HEK293 (cell line): ENCODE measurements around the gene ZNF101.

Experiments
- CTCF ChIA-PET: fragments of 350-600 bp; formaldehyde crosslinking; extraction: SDS; loops from one replicate; lab custom pipeline; 2021; ENCODE audit warnings: antibody characterized with exemption; lab: Yijun Ruan, JAX
- POLR2A ChIA-PET: fragments of 300-600 bp; formaldehyde crosslinking; extraction: SDS; loops from one replicate; lab custom pipeline; 2020; ENCODE audit warnings: antibody characterized with exemption, inconsistent platforms; lab: Yijun Ruan, JAX
- H3K27ac ChIP-seq: fragments of 200-500 bp; sonication (Bioruptor generic); 2 replicates; pipeline ENCODE4 v1.5.1; 2014; ENCODE audit warnings: low read depth, low read length, control low read depth, inconsistent platforms; ENCODE audit errors: extremely low read depth
- H3K36me3 ChIP-seq, 2 experiments: fragments of 200-500 bp in 1 of 2; sonication (Bioruptor generic) in 1 of 2; 1 replicate in 1 of 2; 2 replicates in 1 of 2; pipeline ENCODE4 v1.5.1; 2014 to 2017; ENCODE audit warnings: inconsistent platforms in 2 of 2, low read length in 2 of 2; ENCODE audit not compliant: control insufficient read depth in 2 of 2, insufficient read depth in 1 of 2
- H3K4me1 ChIP-seq: fragments of 200-500 bp; sonication (Bioruptor generic); 2 replicates; pipeline ENCODE4 v1.5.1; 2014; ENCODE audit warnings: mild to moderate bottlenecking, low read length, inconsistent platforms; ENCODE audit not compliant: control insufficient read depth, insufficient read depth
- H3K4me3 ChIP-seq: 2 replicates; pipeline ENCODE4 v1.5.1; 2011; ENCODE audit warnings: low read depth, mild to moderate bottlenecking, control low read depth, low read length, moderate library complexity
- H3K9me3 ChIP-seq: fragments of 200-500 bp; sonication (Bioruptor generic); 2 replicates; pipeline ENCODE4 v1.5.1; 2014; ENCODE audit warnings: low read depth, low read length, inconsistent platforms; ENCODE audit not compliant: control insufficient read depth, insufficient read depth
- BCL6B ChIP-seq: fragments of 450-650 bp; formaldehyde crosslinking; IDR thresholded peaks from 2 replicates; pipeline ENCODE4 v1.5.1; 2017; ENCODE audit warnings: missing biosample characterization, missing genetic modification characterization
- GFI1B ChIP-seq: fragments of 450-650 bp; formaldehyde crosslinking; IDR thresholded peaks from 2 replicates; pipeline ENCODE4 v1.5.1; 2016; ENCODE audit warnings: missing biosample characterization, missing genetic modification characterization
- SETDB1 ChIP-seq: IDR thresholded peaks from one replicate; pipeline ENCODE4 v1.6.1; 2017; ENCODE audit warnings: mild to moderate bottlenecking, low read length, moderate library complexity, mixed read lengths; ENCODE audit not compliant: insufficient read length
- SP2 ChIP-seq: fragments of 450-650 bp; formaldehyde crosslinking; IDR thresholded peaks from 2 replicates; pipeline ENCODE4 v1.5.1; 2016; ENCODE audit warnings: missing biosample characterization, missing genetic modification characterization
- SP3 ChIP-seq: fragments of 450-650 bp; formaldehyde crosslinking; IDR thresholded peaks from 2 replicates; pipeline ENCODE4 v1.5.1; 2016; ENCODE audit warnings: missing biosample characterization, missing genetic modification characterization
- SP7 ChIP-seq: fragments of 450-650 bp; formaldehyde crosslinking; IDR thresholded peaks from 2 replicates; pipeline ENCODE4 v1.5.1; 2016; ENCODE audit warnings: missing biosample characterization, missing genetic modification characterization
- TCF7L2 ChIP-seq: IDR thresholded peaks from 2 replicates; pipeline ENCODE4 v1.6.1; 2011; ENCODE audit warnings: low read depth, mild to moderate bottlenecking, inconsistent platforms, low read length, moderate library complexity, borderline replicate concordance
- TRIM28 ChIP-seq: IDR thresholded peaks from 2 replicates; pipeline ENCODE4 v1.6.1; 2011; ENCODE audit warnings: low read length, control low read depth, borderline replicate concordance
- YY1 ChIP-seq: fragments of 450-650 bp; formaldehyde crosslinking; IDR thresholded peaks from 2 replicates; pipeline ENCODE4 v1.5.1; 2018; ENCODE audit warnings: missing biosample characterization, missing genetic modification characterization
- ZBTB48 ChIP-seq: fragments of 450-650 bp; formaldehyde crosslinking; IDR thresholded peaks from 2 replicates; pipeline ENCODE4 v1.5.1; 2016; ENCODE audit warnings: missing biosample characterization, missing genetic modification characterization
- ZIC2 ChIP-seq: fragments of 450-650 bp; formaldehyde crosslinking; IDR thresholded peaks from 2 replicates; pipeline ENCODE4 v1.5.1; 2016; ENCODE audit warnings: missing biosample characterization, missing genetic modification characterization
- ZNF132 ChIP-seq: fragments of 450-650 bp; formaldehyde crosslinking; IDR thresholded peaks from 2 replicates; pipeline ENCODE4 v1.5.1; 2017; ENCODE audit warnings: missing biosample characterization, missing genetic modification characterization, borderline replicate concordance
- ZNF133 ChIP-seq: fragments of 450-650 bp; formaldehyde crosslinking; IDR thresholded peaks from 2 replicates; pipeline ENCODE4 v1.5.1; 2016; ENCODE audit warnings: missing biosample characterization, missing genetic modification characterization
- ZNF138 ChIP-seq: fragments of 450-650 bp; formaldehyde crosslinking; IDR thresholded peaks from 2 replicates; pipeline ENCODE4 v1.5.1; 2016; ENCODE audit warnings: missing biosample characterization, missing genetic modification characterization, borderline replicate concordance
- ZNF18 ChIP-seq: fragments of 450-650 bp; formaldehyde crosslinking; IDR thresholded peaks from 2 replicates; pipeline ENCODE4 v1.5.1; 2016; ENCODE audit warnings: missing biosample characterization, missing genetic modification characterization
- ZNF335 ChIP-seq: fragments of 450-650 bp; formaldehyde crosslinking; conservative IDR thresholded peaks from 2 replicates; pipeline ENCODE4 v1.5.1; 2016; ENCODE audit warnings: missing biosample characterization, missing genetic modification characterization
- ZNF654 ChIP-seq: fragments of 450-650 bp; formaldehyde crosslinking; IDR thresholded peaks from 2 replicates; pipeline ENCODE4 v1.5.1; 2016; ENCODE audit warnings: low read depth, missing biosample characterization, missing genetic modification characterization
- ZNF777 ChIP-seq: fragments of 450-650 bp; formaldehyde crosslinking; IDR thresholded peaks from 2 replicates; pipeline ENCODE4 v1.5.1; 2017; ENCODE audit warnings: missing biosample characterization, missing genetic modification characterization, borderline replicate concordance
- ZSCAN5A ChIP-seq: fragments of 450-650 bp; formaldehyde crosslinking; IDR thresholded peaks from 2 replicates; pipeline ENCODE4 v1.5.1; 2016; ENCODE audit warnings: missing biosample characterization, missing genetic modification characterization
- ZXDB ChIP-seq: fragments of 450-650 bp; formaldehyde crosslinking; IDR thresholded peaks from 2 replicates; pipeline ENCODE4 v1.5.1; 2016; ENCODE audit warnings: missing biosample characterization, missing genetic modification characterization
- TF ChIP-seq, protein P1 (sequence below): fragments of 450-650 bp; formaldehyde crosslinking; IDR thresholded peaks from 2 replicates; pipeline ENCODE4 v1.5.1; 2017; ENCODE audit warnings: missing biosample characterization, missing genetic modification characterization
- TF ChIP-seq, protein P2 (sequence below): fragments of 450-650 bp; formaldehyde crosslinking; IDR thresholded peaks from 2 replicates; pipeline ENCODE4 v1.5.1; 2017; ENCODE audit warnings: missing biosample characterization, missing genetic modification characterization
- TF ChIP-seq, protein P3 (sequence below): fragments of 450-650 bp; formaldehyde crosslinking; IDR thresholded peaks from 2 replicates; pipeline ENCODE4 v1.5.1; 2016; ENCODE audit warnings: missing biosample characterization, missing genetic modification characterization

ZNF101 gene

GRCh38 chr19:19721896-19722295 is 53.3 kb downstream of the ZNF101 start (continued):
- TF ChIP-seq ZNF18 (tag by site-specific recombination) = no peak
- TF ChIP-seq, protein P1, sequence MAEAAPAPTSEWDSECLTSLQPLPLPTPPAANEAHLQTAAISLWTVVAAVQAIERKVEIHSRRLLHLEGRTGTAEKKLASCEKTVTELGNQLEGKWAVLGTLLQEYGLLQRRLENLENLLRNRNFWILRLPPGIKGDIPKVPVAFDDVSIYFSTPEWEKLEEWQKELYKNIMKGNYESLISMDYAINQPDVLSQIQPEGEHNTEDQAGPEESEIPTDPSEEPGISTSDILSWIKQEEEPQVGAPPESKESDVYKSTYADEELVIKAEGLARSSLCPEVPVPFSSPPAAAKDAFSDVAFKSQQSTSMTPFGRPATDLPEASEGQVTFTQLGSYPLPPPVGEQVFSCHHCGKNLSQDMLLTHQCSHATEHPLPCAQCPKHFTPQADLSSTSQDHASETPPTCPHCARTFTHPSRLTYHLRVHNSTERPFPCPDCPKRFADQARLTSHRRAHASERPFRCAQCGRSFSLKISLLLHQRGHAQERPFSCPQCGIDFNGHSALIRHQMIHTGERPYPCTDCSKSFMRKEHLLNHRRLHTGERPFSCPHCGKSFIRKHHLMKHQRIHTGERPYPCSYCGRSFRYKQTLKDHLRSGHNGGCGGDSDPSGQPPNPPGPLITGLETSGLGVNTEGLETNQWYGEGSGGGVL (tag by site-specific recombination) = no peak
- no peak for TF ChIP-seq ZNF654 (tag by site-specific recombination)
- TF ChIP-seq ZNF133 (tag by site-specific recombination) = no peak
- no peak for TF ChIP-seq ZNF132 (tag by site-specific recombination)
- TF ChIP-seq ZNF335 = no peak
- TF ChIP-seq, protein P2, sequence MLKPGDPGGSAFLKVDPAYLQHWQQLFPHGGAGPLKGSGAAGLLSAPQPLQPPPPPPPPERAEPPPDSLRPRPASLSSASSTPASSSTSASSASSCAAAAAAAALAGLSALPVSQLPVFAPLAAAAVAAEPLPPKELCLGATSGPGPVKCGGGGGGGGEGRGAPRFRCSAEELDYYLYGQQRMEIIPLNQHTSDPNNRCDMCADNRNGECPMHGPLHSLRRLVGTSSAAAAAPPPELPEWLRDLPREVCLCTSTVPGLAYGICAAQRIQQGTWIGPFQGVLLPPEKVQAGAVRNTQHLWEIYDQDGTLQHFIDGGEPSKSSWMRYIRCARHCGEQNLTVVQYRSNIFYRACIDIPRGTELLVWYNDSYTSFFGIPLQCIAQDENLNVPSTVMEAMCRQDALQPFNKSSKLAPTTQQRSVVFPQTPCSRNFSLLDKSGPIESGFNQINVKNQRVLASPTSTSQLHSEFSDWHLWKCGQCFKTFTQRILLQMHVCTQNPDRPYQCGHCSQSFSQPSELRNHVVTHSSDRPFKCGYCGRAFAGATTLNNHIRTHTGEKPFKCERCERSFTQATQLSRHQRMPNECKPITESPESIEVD (tag by site-specific recombination) = no peak
- TF ChIP-seq, all 188 proteins: peak for 0

- H3K9me3 ChIP-seq = peaks cover 2% of the 10 kb centered on the region; the same call in 1 of the 2 replicates
- peaks cover 20 to 35% of the 10 kb centered on the region in 2 experiments; a peak in 2 of 3 replicates for H3K36me3 ChIP-seq
- ChIA-PET POLR2A (interaction anchor here (0.6 to 2.9 kb wide), 11 partner anchors 43 to 367 kb away, joined by 3 to 29 read pairs (median 4); partner anchors contain the start of genes ZNF101, ZNF506, ZNF682 and ZNF93), CTCF (interaction anchor here (0.7 kb wide), 1 partner anchor 225 kb away, joined by 3 read pairs; no protein-coding TSS in a partner anchor)
- peak within 1 kb of the TSS; percentile 96 for H3K4me3 ChIP-seq
- peak within 1 kb of the TSS; percentile 27; the same call in 1 of the 2 replicates for H3K27ac ChIP-seq
- no peaks in the 10 kb centered on the region for H3K4me1 ChIP-seq
- TF ChIP-seq TRIM28 (peak; percentile 48; the same call in 1 of the 2 replicates), YY1 (tag by site-specific recombination) (peak; percentile 51; the same call in 1 of the 2 replicates), ZNF777 (tag by site-specific recombination) (0 out of 2 replicates have a peak, but pooled peaks have one; percentile 42), SP7 (tag by site-specific recombination) (0 out of 2 replicates have a peak, but pooled peaks have one; percentile 32), SP3 (peak; percentile 71), SETDB1 (peak; percentile 30), ZBTB48 (tag by site-specific recombination) (no peak), SP2 (tag by site-specific recombination) (peak; percentile 81), ZSCAN5A (no peak), TCF7L2 (no peak), ZXDB (0 out of 2 replicates have a peak, but pooled peaks have one; percentile 28), GFI1B (no peak), ZNF138 (tag by site-specific recombination) (no peak), ZIC2 (tag by site-specific recombination) (peak; percentile 43), BCL6B (tag by site-specific recombination) (no peak)
- TF ChIP-seq, protein P3, sequence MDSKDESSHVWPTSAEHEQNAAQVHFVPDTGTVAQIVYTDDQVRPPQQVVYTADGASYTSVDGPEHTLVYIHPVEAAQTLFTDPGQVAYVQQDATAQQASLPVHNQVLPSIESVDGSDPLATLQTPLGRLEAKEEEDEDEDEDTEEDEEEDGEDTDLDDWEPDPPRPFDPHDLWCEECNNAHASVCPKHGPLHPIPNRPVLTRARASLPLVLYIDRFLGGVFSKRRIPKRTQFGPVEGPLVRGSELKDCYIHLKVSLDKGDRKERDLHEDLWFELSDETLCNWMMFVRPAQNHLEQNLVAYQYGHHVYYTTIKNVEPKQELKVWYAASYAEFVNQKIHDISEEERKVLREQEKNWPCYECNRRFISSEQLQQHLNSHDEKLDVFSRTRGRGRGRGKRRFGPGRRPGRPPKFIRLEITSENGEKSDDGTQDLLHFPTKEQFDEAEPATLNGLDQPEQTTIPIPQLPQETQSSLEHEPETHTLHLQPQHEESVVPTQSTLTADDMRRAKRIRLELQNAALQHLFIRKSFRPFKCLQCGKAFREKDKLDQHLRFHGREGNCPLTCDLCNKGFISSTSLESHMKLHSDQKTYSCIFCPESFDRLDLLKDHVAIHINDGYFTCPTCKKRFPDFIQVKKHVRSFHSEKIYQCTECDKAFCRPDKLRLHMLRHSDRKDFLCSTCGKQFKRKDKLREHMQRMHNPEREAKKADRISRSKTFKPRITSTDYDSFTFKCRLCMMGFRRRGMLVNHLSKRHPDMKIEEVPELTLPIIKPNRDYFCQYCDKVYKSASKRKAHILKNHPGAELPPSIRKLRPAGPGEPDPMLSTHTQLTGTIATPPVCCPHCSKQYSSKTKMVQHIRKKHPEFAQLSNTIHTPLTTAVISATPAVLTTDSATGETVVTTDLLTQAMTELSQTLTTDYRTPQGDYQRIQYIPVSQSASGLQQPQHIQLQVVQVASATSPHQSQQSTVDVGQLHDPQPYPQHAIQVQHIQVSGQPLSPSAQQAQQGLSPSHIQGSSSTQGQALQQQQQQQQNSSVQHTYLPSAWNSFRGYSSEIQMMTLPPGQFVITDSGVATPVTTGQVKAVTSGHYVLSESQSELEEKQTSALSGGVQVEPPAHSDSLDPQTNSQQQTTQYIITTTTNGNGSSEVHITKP (tag by site-specific recombination) = peak; percentile 49
Observed at GRCh38 chr19:19732579-19733501, 64.2 kb downstream of the ZNF101 start, which contains the start of gene ZNF14. ZNF14 (minus strand) TSS chr19:19733112; CDS start chr19:19732958, 154 bp downstream.
